Measurements from ENCODE around the gene SMIM45.
"Not testable (repeated sequence)": the region's sequence is repeated elsewhere in the genome, so short reads cannot be mapped to it uniquely, and the experiment has no call there.

The SMIM45 gene

DNA sequence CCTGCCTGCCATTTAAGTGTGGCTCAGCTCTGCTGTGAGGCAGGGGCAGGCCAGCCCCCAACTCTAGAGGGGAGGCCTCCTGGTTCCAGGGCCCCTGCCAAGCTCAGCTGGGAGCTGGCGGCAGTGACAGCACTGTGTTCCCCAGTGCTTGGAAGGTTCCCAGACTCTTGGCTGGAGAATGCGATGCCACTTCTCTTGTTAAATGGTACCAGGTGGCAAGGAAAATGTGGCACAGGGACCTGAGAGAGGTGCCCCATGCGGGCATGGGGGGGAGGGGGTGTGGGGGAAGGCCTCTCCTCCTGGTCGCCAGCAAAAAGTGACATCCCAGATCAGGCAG, 17.0 kb upstream of the SMIM45 start:
- DNase-seq = no peak

DNA sequence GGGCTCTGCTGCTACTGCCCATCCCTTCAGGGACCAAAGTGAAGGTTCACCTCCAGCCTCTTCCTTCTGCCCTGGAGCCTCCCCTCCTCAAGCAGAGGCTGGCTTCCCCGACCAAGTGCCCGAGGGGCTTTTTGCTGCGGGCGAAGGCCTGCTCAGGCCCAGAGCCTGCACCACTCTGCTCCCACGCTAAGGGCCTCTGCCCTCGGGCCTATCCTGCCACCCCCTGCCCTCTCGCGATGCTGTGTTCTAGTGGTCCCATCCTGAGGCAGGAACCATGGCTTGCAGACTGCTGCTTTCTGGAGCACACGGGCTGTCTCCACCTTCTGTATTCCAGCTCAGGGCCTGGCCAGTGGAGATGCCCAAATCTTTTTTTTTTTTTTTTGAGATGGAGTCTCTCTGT, 16.4 kb upstream of the SMIM45 start:
- no peak for DNase-seq

DNA sequence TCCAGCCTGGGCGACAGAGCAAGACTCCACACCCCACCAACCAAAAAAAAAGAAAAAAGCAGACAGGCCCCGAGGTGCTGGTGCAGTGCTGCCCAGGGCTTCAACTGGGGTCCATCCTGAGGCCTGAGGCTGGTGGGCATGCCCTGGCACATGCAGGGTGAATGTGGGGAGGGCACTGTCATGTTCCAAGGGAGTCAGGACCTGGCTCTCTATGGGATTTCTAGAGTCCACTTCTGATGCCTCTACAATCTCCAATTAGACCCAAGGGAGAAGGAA, 15.1 kb upstream of the SMIM45 start:
- no peak for DNase-seq

DNA sequence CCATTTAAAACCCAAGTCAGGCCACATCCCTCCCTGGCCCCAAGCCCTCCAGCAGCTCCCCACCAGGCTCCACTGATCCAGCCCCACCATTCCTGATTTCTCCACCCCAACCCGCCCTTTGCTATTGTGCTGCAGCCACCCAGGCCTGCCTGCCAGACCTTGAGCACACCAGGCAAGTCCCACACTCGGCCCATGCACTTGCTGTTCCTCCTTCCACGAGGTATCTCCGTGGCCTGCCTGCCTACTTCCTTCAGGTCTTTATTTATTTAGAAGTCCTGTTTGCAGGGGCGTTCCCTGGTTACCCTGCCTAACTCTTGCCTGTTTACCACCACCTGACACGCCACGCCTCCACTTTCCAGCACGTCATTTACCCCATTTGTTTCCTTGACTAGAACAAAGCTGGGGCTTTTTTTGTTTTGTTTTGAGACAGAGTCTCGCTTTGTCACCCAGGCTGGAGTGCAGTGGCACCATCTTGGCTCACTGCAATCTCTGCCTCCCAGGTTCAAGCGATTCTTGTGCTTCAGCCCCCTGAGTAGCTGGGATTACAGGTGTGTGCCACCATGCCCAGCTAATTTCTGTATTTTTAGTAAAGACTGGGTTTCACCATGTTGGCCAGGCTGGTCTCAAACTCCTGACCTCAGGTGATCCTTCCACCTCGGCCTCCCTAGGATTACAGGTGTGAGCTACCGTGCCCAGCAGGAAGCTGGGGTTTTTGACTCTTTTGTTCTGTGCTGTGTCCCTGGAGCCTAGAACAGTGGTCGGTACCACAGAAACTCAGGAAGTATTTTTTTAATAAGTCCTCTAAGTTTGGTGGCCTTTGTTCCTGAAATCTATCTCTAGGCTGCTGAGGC, 11.7 kb upstream of the SMIM45 start:
- DNase-seq = no peak

DNA sequence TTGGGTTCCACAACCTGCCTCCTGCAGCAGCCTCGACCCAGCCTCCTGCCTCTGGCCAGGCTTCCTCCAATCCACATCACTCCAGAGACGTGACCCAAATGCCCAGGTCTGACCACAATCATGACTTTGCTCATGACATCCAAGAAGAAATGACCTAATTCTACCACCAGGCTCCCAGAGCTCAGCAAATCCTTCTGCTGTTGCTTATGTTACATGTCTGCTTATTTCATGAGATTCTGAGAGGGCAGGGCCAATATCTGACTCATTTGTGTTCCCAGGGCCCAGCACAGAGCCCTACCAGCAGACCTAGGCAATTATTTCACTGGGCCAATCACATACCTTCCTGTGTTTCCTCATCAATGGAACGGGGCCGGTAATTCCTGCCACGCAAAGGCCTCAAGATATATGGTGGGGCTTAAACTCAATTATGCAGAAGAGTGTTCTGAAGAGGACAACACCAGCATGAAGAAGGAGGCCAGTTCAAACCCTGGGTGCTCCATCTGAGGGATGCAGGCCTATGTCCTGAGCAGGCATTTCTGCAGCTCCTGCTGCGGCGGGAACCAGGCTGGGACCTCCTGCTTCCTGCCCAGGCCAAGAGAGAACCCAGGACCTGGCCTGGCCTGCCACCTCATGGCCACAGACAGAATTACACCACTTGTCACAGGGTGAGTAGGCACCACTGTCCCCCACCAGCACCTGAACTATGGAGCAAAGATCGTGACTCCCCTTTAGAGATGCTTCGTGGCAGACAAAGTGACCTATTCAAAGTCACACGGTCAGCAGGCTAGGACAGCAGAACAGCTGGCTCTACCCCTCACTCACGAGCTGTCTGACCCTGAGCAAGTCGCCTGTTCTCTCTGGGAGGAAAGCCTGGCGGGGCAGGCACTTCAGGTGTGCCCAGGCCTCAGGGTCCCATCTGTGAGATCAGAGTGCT, 10.9 kb upstream of the SMIM45 start:
- peak; percentile 88 for DNase-seq

GRCh38 chr22:41943661-41944209, 8.2 kb upstream of the SMIM45 start:
- DNase-seq = peak; percentile 59

DNA sequence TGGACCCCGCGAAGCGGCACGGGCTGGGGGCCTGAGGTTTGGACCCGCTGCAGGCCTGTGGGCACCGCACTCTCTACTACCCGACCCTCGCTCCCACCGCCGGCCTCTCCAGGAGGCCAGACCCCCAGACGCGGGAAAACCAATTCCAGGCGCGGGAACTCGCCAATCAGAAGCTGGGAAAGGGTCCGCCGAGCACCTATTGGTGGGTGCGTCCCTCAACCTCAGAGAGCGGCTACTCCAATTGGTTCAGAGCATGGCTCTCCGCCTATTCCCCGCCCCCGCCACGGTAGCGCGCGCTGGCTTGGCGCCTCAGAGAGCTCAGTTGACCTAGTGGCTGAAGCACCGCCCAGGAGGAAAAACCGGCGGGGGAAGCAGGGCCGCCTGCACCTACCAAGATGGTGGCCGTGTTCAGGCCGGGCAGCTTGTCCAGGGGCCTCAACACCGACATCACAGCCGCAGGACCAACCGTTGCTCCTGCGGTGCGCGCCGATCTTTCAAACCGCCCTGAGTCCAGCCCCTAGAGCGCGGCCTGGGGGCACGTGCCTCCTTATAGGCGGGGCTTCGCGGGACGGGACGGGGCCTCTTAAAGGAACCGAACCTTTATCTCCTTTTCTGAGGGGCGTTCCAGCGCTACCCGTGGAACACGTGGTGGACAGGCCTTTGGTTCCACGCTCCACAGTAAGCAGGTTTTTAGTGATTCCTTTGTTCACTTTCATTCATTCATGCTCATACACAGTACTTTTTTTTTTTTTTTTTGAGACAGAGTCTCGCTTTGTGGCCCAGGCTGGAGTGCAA, 5.1 kb upstream of the SMIM45 start, which contains the start of gene CENPM:
TSS of gene CENPM (minus strand) at position 524 of the 795 bp plus-strand sequence. CDS start at position 448, 76 bp downstream.
- peak; percentile 96 for DNase-seq

DNA sequence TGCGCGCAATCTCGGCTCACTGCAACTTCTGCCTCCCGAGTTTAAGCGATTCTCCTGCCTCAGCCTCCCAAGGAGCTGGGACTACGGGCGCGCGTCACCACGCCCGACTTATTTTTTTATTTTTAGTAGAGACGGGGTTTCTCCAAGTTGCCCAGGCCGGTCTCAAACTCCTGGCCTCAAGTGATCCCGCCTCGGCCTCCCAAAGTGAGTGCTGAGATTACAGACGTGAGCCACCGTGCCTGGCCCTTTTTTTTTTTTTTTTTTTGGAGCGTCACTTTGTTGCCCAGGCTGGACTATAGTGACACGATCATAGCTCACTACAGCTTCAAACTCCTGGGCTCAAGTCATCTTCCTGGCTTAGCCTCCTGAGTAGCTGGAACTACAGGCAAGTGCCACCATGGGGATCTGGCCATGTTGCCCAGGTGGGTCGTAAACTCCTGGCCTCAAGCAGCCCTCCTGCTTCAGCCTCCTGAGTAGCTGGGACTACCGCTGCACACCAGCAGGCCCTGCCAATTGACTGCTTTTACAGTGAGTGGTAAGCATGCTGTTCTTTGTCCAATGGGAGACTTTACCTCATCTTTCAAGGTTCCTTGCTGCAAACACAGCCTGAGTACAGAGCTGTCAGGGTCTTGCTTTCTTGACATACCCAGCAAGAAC, 4.4 kb upstream of the SMIM45 start:
- no peak for DNase-seq

- DNase-seq = no peak
These were observed 3.8 kb upstream of the SMIM45 start for GRCh38 chr22:41948142-41948541.

DNA sequence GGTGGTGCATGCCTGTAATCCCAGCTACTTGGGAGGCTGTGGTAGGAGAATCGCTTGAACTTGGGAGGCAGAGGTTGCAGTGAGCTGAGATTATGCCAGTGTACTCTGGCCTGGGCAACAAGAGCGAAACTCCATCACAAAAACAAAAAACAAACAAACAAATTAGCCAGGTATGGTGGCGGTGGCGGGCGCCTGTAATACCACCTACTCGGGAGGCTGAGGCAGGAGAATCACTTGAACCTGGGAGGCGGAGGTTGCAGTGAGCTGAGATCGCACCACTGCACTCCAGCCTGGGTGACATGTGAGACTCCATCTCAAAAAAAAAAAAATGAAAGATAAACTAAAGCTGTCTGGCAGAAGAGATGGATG, 3.0 kb upstream of the SMIM45 start:
- not testable (repeated sequence) for DNase-seq

GRCh38 chr22:41949297-41949965, 2.5 kb upstream of the SMIM45 start:
- no peak for DNase-seq

- no peak for DNase-seq
These were observed 763 bp downstream of the SMIM45 start for GRCh38 chr22:41952713-41953112.

GRCh38 chr22:41957941-41958556, 6.1 kb downstream of the SMIM45 start:
- no peak for DNase-seq

- no peak for DNase-seq
These were observed 11.6 kb downstream of the SMIM45 start for GRCh38 chr22:41963453-41964111.

DNA sequence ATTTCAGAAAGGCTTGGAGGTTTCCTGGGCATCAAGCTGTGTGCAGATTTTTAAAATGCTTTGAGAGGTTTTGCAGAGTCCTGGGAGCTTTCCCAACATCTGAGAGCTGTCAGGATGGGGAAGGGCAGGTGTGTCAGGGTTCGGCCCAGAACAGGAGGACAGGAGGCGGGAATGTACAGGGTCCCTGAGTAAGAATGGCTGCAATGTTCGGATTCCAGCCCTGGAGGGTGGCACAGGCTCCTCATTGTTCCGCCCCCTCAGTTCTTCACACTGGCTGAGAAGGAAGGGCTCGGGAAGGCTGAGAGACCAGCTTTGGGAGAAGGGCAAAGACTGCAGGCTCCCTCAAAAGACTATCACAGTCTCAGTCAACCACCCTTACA, 12.2 kb downstream of the SMIM45 start:
- no peak for DNase-seq

GRCh38 chr22:41966225-41966606, 14.3 kb downstream of the SMIM45 start:
- DNase-seq = no peak

DNA sequence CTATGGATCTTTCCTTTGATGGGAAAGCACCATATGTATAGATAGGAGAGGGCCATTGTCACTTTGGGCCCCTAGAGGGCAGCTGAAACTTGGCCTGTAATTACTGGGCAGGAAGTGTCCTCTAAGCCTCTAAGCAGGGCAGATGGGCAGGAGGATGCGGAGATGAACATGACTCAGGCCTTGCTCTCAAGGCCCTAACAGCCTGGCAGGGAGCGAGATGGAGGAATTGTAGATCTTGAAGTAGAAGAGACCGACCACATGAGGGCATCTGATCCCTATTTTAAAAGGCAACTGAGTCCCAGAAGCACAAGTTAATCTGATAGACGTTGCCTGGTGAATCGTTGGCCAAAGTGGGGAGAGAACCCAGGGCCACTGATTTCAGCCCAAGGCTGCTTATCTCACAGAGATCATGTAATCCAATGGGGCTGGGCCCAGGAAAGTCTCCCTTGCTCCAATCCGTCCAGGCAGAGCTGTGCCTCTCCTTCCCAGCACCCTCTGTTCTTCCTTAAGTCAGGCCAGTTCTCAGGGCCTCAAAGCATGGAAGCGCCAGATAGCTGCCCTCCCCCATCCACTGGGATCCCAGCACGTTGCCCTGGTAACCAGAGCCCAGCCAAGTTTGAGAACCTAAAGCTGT, 14.8 kb downstream of the SMIM45 start:
- DNase-seq = peak; percentile 90

DNA sequence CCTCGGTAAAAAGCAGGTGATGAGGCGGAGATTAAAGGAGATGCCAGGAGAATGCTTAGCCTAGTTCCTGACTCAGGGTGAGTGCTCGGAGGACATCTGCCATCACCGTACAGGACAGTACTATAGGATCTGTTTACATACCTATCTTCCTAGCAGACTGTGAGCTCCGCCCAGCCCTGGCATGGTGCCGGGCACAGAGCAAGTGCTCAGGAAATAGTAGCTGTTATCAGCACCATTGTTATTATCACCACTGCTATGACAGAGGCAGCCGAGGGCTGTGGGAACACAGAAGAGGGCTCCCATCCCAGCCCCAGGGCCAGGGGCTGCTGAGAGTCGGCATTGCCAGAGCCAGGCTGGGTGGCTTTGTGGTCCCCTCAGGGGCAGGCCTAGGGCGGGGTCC, 16.7 kb downstream of the SMIM45 start:
- peak; percentile 61 for DNase-seq

DNA sequence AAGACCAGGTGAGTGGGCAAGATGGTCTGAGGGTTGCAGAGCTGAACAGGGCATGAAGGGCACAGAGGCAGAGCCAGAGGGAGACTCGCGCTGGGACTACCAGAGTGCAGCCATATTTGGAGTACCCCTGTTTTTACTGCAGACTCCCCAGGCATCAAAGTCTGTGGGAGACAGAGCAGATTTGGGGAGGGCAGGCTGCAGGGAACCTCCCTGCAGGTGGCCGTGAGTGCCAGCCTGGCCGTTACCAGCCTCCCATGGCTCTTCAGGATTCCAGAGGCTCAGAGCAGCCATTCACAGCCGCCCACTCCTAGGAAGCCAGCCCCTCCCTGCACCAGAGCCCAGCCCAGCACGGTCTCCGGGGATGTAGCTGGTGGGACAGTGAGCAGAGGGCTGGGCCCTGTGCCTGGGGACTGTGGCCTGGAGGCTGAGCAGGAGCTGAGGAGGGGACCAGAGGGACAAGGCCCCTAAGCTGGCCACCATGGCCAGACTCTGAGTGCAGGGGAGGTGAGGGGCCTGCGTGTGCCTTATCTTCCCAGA, 17.2 kb downstream of the SMIM45 start, which contains the start of gene SEPTIN3:
TSS of gene SEPTIN3 (plus strand) at position 334 of the 537 bp plus-strand sequence. CDS start 2,050 bp downstream, outside the sequence.
- DNase-seq = no peak

DNA sequence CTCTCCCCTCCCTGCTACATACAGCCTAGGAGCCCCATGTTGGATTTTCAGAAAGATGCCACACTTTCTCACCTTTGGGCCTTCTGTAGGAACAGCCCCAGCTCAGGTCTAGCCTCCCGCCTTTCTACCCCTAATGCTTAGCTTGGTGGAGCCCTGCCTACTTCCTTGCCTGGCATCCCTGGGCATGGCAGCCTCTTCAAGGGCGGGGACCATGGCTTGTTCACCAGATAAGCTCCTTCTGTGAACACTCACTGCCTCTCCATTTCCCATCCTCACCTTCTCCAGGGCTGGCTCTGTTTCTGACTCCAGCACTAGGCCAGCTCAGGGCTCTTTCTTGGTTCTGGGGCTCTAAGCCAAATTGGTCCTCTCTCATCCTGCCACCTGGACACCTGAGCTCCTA, 18.7 kb downstream of the SMIM45 start:
- no peak for DNase-seq
